OCI-LY3 (cell line): ENCODE data around the gene CLEC17A.

Experiments
- CTCF ChIP-seq: fragments of 200-600, 300-600 bp; sonication (generic); IDR thresholded peaks from 2 replicates; pipeline ENCODE4 v1.5.1; 2014; ENCODE audit warnings: antibody characterized with exemption, low read length, low read depth
- EZH2phosphoT487 ChIP-seq: fragments of 200-600 bp; shearing (Covaris generic); IDR thresholded peaks from 2 replicates; pipeline ENCODE4 v1.6.1; 2018; ENCODE audit warnings: antibody characterized with exemption, mixed run types, low read depth

DNA sequence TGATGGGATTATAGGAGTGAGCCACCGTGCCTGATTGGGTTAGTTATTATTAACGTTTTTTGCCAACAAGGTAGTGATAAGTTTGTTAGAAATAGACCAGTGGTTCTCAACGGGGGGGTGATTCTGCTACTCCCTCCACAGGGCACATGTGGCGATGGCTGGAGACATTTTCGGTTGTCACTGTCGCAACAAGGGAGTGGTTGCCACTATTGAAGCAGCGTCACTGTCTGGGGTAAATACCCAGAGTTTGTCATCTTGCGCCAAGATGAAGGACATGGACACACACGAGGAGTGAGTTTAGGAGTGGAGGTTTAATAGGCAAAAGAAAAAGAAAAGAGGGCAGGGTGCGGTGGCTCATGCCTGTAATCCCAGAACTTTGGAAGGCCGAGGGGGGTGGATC lies 72.8 kb downstream of the CLEC17A start:
- TF ChIP-seq CTCF (no peak), EZH2phosphoT487 (no peak)
